PC-9 (cell line): ENCODE measurements around the gene IPPK. TPM values are rescaled to one million over a fixed set of nuclear protein-coding genes. Genes with fewer than 3 reads are reported as not detected.

Experiments
- BruUV-seq: library from RNA; stranded (reverse); fragments of 400-500 nt; replicated peaks from 2 replicates; lab custom pipeline; 2021; lab: Mats Ljungman, UMichigan
- CTCF ChIA-PET: fragments of 300-600 bp; sonication (Branson Sonifier 250); formaldehyde crosslinking; loops from one replicate; lab custom pipeline; 2022; ENCODE audit warnings: antibody characterized with exemption; lab: Charles Lee
- POLR2A ChIA-PET: fragments of 300-600 bp; sonication (Branson Sonifier 250); formaldehyde crosslinking; loops from one replicate; lab custom pipeline; 2022; ENCODE audit warnings: antibody characterized with exemption; ENCODE audit not compliant: unreplicated experiment; lab: Charles Lee
- DNase-seq, 2 experiments: peaks; one replicate each; pipeline versions ENCODE4 v3.0.0 to v3.0.0-alpha.2; 2015 to 2022; ENCODE audit warnings: mixed read lengths in 1 of 2
- H2AFZ ChIP-seq: fragments of 200-600 bp; sonication (generic); 2 replicates; pipeline ENCODE4 v1.8.1; 2017; ENCODE audit warnings: antibody characterized with exemption
- H3F3A ChIP-seq: fragments of 200-600 bp; sonication (generic); 2 replicates; pipeline ENCODE4 v1.8.1; 2017; ENCODE audit warnings: antibody characterized with exemption, mild to moderate bottlenecking, low read depth; ENCODE audit not compliant: insufficient read depth
- H3K27ac ChIP-seq: fragments of 200-600 bp; sonication (generic); 2 replicates; pipeline ENCODE4 v1.6.1; 2016; ENCODE audit warnings: mixed run types
- H3K27me3 ChIP-seq: fragments of 200-600 bp; sonication (generic); 2 replicates; pipeline ENCODE4 v1.6.1; 2016; ENCODE audit warnings: low read depth, mixed run types; ENCODE audit not compliant: insufficient read depth
- H3K36me3 ChIP-seq: fragments of 200-600 bp; sonication (generic); 2 replicates; pipeline ENCODE4 v1.6.1; 2016; ENCODE audit warnings: low read depth, mixed run types
- H3K4me1 ChIP-seq: fragments of 200-600 bp; sonication (generic); replicated peaks from 2 replicates; pipeline ENCODE4 v1.6.1; 2016; ENCODE audit warnings: mixed run types; ENCODE audit not compliant: insufficient read depth
- H3K4me2 ChIP-seq: fragments of 200-600 bp; sonication (generic); 2 replicates; pipeline ENCODE4 v1.6.1; 2017; ENCODE audit warnings: mixed run types
- H3K4me3 ChIP-seq: fragments of 200-600 bp; sonication (generic); 2 replicates; pipeline ENCODE4 v1.6.1; 2016; ENCODE audit warnings: mixed run types
- H3K79me2 ChIP-seq: fragments of 200-600 bp; sonication (generic); 2 replicates; pipeline ENCODE4 v1.6.1; 2017; ENCODE audit warnings: low read depth, mixed run types
- H3K9me2 ChIP-seq: fragments of 200-600 bp; sonication (generic); 2 replicates; pipeline ENCODE4 v1.8.1; 2017; ENCODE audit warnings: mild to moderate bottlenecking; ENCODE audit not compliant: insufficient read depth
- H3K9me3 ChIP-seq: fragments of 200-600 bp; sonication (generic); 2 replicates; pipeline ENCODE4 v1.8.1; 2016; ENCODE audit warnings: low read depth; ENCODE audit not compliant: insufficient read depth
- H4K20me1 ChIP-seq: fragments of 200-600 bp; sonication (generic); 2 replicates; pipeline ENCODE4 v1.8.1; 2017; ENCODE audit not compliant: insufficient read depth
- EZH2 ChIP-seq: fragments of 200-600 bp; sonication (generic); IDR thresholded peaks from 2 replicates; pipeline ENCODE4 v1.8.0; 2017; ENCODE audit warnings: antibody characterized with exemption, low read depth
- intact Hi-C: fragments of 100-400 bp; cut with micrococcal nuclease; formaldehyde crosslinking; loops from one replicate; pipeline ENCODE4 v1.10.0; 2022; ENCODE audit not compliant: unreplicated experiment
- total RNA-seq: library from RNA; stranded (reverse); gene quantifications from 2 replicates; pipeline ENCODE4 v1.2.3, GENCODE V29; 2021
- TF ChIP-seq, protein P1 (sequence below): fragments of 200-600 bp; sonication (generic); conservative IDR thresholded peaks from 2 replicates; pipeline ENCODE4 v1.6.1; 2017; ENCODE audit warnings: mixed run types, antibody characterized with exemption, mild to moderate bottlenecking, moderate library complexity

Gene IPPK
- total RNA-seq, 1 experiment from 2014 or later = 12.3 TPM

DNA sequence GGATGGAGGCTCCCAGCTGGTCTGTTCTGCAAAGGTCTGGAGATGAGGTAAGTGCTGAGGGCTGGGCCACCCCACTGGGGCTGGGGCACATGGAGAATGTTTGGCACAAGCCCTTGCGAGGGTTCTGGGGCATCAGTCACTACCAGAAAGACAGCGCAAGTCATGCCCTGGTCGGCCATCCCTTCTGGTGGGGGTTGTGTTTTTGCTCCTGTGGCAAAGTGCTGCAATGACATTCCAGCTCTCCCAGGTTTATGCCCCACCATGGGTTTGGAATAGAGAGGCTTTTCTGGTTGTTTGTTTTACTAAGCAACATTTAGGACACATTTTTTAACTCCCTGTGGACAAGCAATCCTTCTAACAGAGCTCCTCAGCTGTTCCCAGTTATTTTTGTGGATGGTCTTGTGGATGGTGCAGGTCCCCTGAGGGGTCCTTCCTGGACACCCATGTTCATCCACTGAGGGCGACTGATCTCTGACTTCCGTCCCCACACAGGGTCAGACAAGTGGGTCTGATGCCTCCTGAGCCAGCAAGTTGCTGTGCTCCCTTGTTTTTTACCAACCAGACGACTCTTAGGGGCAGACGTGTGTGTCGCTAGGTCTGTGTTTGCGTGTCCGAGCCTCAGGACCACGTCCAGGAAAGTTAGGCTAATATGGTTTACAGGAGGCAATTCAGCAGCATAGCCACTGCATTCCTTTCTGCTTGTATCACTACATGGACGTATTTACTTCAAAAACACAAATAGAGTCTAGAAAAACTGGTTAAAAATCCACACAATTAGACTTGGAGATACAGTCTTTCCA, 69.3 kb downstream of the IPPK start:
- H3K9me3 ChIP-seq = no peaks in the 10 kb centered on the region; the same call in 1 of the 2 replicates
- H2AFZ ChIP-seq = no peak overlapping the region
- no peaks in the 10 kb centered on the region for H3K36me3 ChIP-seq
- no peaks in the 10 kb centered on the region; the same call in 1 of the 2 replicates for H3F3A ChIP-seq
- no peak for TF ChIP-seq EZH2
- TF ChIP-seq, protein P1, sequence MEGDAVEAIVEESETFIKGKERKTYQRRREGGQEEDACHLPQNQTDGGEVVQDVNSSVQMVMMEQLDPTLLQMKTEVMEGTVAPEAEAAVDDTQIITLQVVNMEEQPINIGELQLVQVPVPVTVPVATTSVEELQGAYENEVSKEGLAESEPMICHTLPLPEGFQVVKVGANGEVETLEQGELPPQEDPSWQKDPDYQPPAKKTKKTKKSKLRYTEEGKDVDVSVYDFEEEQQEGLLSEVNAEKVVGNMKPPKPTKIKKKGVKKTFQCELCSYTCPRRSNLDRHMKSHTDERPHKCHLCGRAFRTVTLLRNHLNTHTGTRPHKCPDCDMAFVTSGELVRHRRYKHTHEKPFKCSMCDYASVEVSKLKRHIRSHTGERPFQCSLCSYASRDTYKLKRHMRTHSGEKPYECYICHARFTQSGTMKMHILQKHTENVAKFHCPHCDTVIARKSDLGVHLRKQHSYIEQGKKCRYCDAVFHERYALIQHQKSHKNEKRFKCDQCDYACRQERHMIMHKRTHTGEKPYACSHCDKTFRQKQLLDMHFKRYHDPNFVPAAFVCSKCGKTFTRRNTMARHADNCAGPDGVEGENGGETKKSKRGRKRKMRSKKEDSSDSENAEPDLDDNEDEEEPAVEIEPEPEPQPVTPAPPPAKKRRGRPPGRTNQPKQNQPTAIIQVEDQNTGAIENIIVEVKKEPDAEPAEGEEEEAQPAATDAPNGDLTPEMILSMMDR = no peak
- H3K4me2 ChIP-seq = no peak overlapping the region
- H3K27ac ChIP-seq = no peak overlapping the region
- no peak for DNase-seq
- BruUV-seq = no TSS peak
- H3K9me2 ChIP-seq = no peaks in the 10 kb centered on the region
- intact Hi-C loops = no loop called here
- ChIA-PET CTCF (no interaction called here), POLR2A (no interaction called here)
- no peaks in the 10 kb centered on the region for H3K4me1 ChIP-seq
- H4K20me1 ChIP-seq = no peaks in the 10 kb centered on the region
- no peaks in the 10 kb centered on the region for H3K79me2 ChIP-seq
- no peaks in the 10 kb centered on the region for H3K27me3 ChIP-seq
- H3K4me3 ChIP-seq = no peak overlapping the region

DNA sequence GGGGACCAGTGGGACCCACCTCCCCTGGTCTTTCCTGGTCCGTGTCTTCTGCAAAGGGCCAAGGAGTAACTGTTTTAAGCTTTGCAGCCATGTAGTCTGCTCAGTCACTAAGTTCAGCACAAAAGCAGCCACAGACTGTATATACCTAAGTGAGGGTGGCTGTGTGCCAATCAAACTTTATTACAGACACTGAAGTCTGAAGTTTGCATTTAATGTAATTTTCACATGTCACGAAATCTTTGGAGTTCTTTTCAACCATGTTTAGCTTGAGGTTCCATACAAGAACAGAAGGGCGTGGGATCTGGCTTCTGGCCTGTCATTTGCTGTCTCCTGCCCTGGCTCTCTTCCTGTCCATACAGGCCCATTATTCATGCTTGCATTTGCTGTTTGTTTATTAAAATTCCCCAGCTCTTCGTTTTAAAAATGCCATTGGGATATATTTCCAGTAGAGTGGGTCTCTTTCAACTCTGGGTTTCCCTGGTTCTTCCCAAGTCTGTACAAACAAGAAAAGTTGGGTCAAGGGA, 69.9 kb downstream of the IPPK start:
- H3F3A ChIP-seq = no peaks in the 10 kb centered on the region; the same call in 1 of the 2 replicates
- POLR2A ChIA-PET = no interaction called here
- no peaks in the 10 kb centered on the region; the same call in 1 of the 2 replicates for H3K9me3 ChIP-seq
- BruUV-seq = no TSS peak
- no peaks in the 10 kb centered on the region for H3K79me2 ChIP-seq
- H3K36me3 ChIP-seq = no peaks in the 10 kb centered on the region
- DNase-seq = no peak
- H3K27ac ChIP-seq = no peak overlapping the region
- no peak for TF ChIP-seq EZH2
- TF ChIP-seq, protein P1 = no peak
- no peaks in the 10 kb centered on the region for H3K27me3 ChIP-seq
- no peaks in the 10 kb centered on the region for H3K4me1 ChIP-seq
- H3K9me2 ChIP-seq = no peaks in the 10 kb centered on the region
- no peak overlapping the region for H3K4me2 ChIP-seq
- no peak overlapping the region for H2AFZ ChIP-seq
- H4K20me1 ChIP-seq = no peaks in the 10 kb centered on the region
- CTCF ChIA-PET = no interaction called here
- intact Hi-C loops = no loop called here
- no peak overlapping the region for H3K4me3 ChIP-seq

DNA sequence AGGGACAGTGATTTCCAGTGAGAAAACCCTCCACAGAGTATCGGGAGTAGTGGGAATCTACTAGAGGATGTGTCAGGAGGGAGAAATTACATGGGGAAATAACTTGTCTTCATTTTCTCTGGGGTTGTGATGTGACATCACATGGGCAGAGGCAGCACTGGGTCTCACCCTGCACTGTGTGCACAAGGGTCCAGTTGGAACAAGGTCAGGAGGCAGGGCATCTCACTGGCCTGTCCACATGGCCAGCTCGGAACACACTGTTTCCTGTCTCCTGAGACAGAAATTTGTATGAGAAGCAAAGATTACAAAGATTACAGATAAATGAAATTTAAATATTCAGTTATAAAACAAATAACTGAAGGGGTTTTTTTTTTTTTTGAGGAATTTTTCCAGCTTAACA, 71.5 kb downstream of the IPPK start:
- no peak for DNase-seq
- H3K4me3 ChIP-seq = no peak overlapping the region
- no peaks in the 10 kb centered on the region for H3K9me2 ChIP-seq
- no peaks in the 10 kb centered on the region for H3K36me3 ChIP-seq
- intact Hi-C loops = no loop called here
- ChIA-PET POLR2A (no interaction called here), CTCF (no interaction called here)
- H4K20me1 ChIP-seq = no peaks in the 10 kb centered on the region
- no peak overlapping the region for H2AFZ ChIP-seq
- H3K9me3 ChIP-seq = no peaks in the 10 kb centered on the region
- H3K27ac ChIP-seq = no peak overlapping the region
- no TSS peak for BruUV-seq
- TF ChIP-seq, protein P1 = no peak
- no peak for TF ChIP-seq EZH2
- H3K79me2 ChIP-seq = no peaks in the 10 kb centered on the region
- no peaks in the 10 kb centered on the region for H3K27me3 ChIP-seq
- no peaks in the 10 kb centered on the region for H3K4me1 ChIP-seq
- no peak overlapping the region for H3K4me2 ChIP-seq
- H3F3A ChIP-seq = no peaks in the 10 kb centered on the region
